ENCODE results near the gene ATP5F1C. TPM values are rescaled to one million over a fixed set of nuclear protein-coding genes. Genes with fewer than 3 reads are reported as not detected.

The ATP5F1C gene
- total and polyA plus RNA-seq, 4 donors: 133 to 262 (median 205) TPM

GRCh38 chr10:7804741-7805140, 16.8 kb downstream of the ATP5F1C start:
- Histone ChIP-seq H3K27ac (ENCODE audit: low read depth in 1 of 2, low read length in 2 of 2) (no peak overlapping the region), H3K9ac (ENCODE audit: low read depth in 1 of 2, low read length in 2 of 2) (no peak overlapping the region), H3K9me3 (ENCODE audit: control insufficient read depth in 4 of 4, low read length in 3 of 4) (no peaks in the 10 kb centered on the region), H3K27me3 (ENCODE audit: control insufficient read depth in 4 of 4, insufficient read depth in 4 of 4, low read length in 3 of 4) (no peaks in the 10 kb centered on the region), H3K36me3 (ENCODE audit: control insufficient read depth in 4 of 4, insufficient read depth in 3 of 4, low read depth in 1 of 4, low read length in 3 of 4) (peaks cover 11 to 69% (median 61%) of the 10 kb centered on the region in 4 donors), H3K4me1 (ENCODE audit: control insufficient read depth in 4 of 4, insufficient read depth in 4 of 4, low read length in 3 of 4) (no peaks in the 10 kb centered on the region), H3K4me3 (ENCODE audit: low read depth in 1 of 3, low read length in 3 of 3) (no peak overlapping the region)
- TF ChIP-seq JUND (IDR thresholded peaks at IDR 0.05) (no peak), EGR1 (IDR thresholded peaks at IDR 0.05; ENCODE audit: low read depth in 2 of 2) (no peak), RAD21 (IDR thresholded peaks at IDR 0.05) (no peak), ATF3 (IDR thresholded peaks at IDR 0.05) (no peak), RXRA (IDR thresholded peaks at IDR 0.05) (no peak), FOXA1 (IDR thresholded peaks at IDR 0.05) (no peak), GABPA (IDR thresholded peaks at IDR 0.05 in 1 of 2, conservative IDR thresholded peaks at IDR 0.05 in 1 of 2) (no peak), SP1 (IDR thresholded peaks at IDR 0.05) (no peak), HNF4A (conservative IDR thresholded peaks at IDR 0.05) (no peak)
- TF ChIP-seq, protein P1, sequence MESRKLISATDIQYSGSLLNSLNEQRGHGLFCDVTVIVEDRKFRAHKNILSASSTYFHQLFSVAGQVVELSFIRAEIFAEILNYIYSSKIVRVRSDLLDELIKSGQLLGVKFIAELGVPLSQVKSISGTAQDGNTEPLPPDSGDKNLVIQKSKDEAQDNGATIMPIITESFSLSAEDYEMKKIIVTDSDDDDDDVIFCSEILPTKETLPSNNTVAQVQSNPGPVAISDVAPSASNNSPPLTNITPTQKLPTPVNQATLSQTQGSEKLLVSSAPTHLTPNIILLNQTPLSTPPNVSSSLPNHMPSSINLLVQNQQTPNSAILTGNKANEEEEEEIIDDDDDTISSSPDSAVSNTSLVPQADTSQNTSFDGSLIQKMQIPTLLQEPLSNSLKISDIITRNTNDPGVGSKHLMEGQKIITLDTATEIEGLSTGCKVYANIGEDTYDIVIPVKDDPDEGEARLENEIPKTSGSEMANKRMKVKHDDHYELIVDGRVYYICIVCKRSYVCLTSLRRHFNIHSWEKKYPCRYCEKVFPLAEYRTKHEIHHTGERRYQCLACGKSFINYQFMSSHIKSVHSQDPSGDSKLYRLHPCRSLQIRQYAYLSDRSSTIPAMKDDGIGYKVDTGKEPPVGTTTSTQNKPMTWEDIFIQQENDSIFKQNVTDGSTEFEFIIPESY (IDR thresholded peaks at IDR 0.05): no peak
- TF ChIP-seq, protein P2, sequence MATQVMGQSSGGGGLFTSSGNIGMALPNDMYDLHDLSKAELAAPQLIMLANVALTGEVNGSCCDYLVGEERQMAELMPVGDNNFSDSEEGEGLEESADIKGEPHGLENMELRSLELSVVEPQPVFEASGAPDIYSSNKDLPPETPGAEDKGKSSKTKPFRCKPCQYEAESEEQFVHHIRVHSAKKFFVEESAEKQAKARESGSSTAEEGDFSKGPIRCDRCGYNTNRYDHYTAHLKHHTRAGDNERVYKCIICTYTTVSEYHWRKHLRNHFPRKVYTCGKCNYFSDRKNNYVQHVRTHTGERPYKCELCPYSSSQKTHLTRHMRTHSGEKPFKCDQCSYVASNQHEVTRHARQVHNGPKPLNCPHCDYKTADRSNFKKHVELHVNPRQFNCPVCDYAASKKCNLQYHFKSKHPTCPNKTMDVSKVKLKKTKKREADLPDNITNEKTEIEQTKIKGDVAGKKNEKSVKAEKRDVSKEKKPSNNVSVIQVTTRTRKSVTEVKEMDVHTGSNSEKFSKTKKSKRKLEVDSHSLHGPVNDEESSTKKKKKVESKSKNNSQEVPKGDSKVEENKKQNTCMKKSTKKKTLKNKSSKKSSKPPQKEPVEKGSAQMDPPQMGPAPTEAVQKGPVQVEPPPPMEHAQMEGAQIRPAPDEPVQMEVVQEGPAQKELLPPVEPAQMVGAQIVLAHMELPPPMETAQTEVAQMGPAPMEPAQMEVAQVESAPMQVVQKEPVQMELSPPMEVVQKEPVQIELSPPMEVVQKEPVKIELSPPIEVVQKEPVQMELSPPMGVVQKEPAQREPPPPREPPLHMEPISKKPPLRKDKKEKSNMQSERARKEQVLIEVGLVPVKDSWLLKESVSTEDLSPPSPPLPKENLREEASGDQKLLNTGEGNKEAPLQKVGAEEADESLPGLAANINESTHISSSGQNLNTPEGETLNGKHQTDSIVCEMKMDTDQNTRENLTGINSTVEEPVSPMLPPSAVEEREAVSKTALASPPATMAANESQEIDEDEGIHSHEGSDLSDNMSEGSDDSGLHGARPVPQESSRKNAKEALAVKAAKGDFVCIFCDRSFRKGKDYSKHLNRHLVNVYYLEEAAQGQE (IDR thresholded peaks at IDR 0.05): no peak
- WGBS: 49% methylated on average over 2 of the region's 2 CpGs
- no peak for DNase-seq (ENCODE audit: low spot score)

DNA sequence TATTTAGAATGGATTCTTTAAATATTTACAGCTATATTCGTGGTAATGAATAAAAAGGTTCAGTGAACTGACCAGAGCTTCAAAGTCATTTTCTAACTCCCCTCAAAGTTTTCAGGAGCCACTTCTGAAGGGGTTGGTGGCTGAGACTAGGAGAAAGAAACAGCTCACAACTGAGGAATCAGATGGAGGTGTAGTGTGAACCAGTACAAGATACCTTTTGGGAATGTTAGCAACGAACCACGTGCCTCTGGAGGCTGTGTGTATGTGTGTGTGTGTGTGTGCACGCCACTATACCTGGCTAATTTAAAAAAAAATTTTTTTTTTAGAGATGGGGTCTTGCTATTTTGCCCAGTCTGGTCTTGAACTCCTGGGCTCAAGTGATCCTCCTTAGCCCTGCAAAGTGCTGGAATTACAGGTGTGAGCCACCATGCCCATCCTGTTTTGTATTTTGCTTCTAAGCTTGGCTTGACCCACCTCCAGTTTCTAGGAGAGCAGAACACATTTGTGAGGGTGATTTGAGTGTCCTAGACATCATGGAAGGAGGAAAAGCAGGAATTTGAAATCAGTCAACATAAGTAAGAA, 20.8 kb downstream of the ATP5F1C start:
- Histone ChIP-seq H3K9ac (ENCODE audit: low read depth in 1 of 2, low read length in 2 of 2) (no peak overlapping the region), H3K9me3 (ENCODE audit: control insufficient read depth in 4 of 4, low read length in 3 of 4) (no peaks in the 10 kb centered on the region), H3K4me3 (ENCODE audit: low read depth in 1 of 3, low read length in 3 of 3) (no peak overlapping the region), H3K36me3 (ENCODE audit: control insufficient read depth in 4 of 4, insufficient read depth in 3 of 4, low read depth in 1 of 4, low read length in 3 of 4) (peaks cover 7 to 32% (median 27%) of the 10 kb centered on the region in 4 donors), H3K4me1 (ENCODE audit: control insufficient read depth in 4 of 4, insufficient read depth in 4 of 4, low read length in 3 of 4) (peaks cover 0 to 3% (median 0%) of the 10 kb centered on the region in 4 donors), H3K27me3 (ENCODE audit: control insufficient read depth in 4 of 4, insufficient read depth in 4 of 4, low read length in 3 of 4) (no peaks in the 10 kb centered on the region), H3K27ac (ENCODE audit: low read depth in 1 of 2, low read length in 2 of 2) (no peak overlapping the region)
- TF ChIP-seq JUND (IDR thresholded peaks at IDR 0.05): no peak
- DNase-seq (ENCODE audit: low spot score): no peak
- 56% methylated on average over 4 of the region's 4 CpGs for WGBS

GRCh38 chr10:7810443-7810842, 22.5 kb downstream of the ATP5F1C start:
- no peak for DNase-seq (ENCODE audit: low spot score)
- Histone ChIP-seq H3K27ac (ENCODE audit: low read depth in 1 of 2, low read length in 2 of 2) (no peak overlapping the region), H3K4me1 (ENCODE audit: control insufficient read depth in 4 of 4, insufficient read depth in 4 of 4, low read length in 3 of 4) (peaks cover 0 to 3% (median 0%) of the 10 kb centered on the region in 4 donors), H3K4me3 (ENCODE audit: low read depth in 1 of 3, low read length in 3 of 3) (no peak overlapping the region), H3K27me3 (ENCODE audit: control insufficient read depth in 4 of 4, insufficient read depth in 4 of 4, low read length in 3 of 4) (no peaks in the 10 kb centered on the region), H3K9me3 (ENCODE audit: control insufficient read depth in 4 of 4, low read length in 3 of 4) (no peaks in the 10 kb centered on the region), H3K36me3 (ENCODE audit: control insufficient read depth in 4 of 4, insufficient read depth in 3 of 4, low read depth in 1 of 4, low read length in 3 of 4) (peaks cover 5 to 18% (median 13%) of the 10 kb centered on the region in 4 donors), H3K9ac (ENCODE audit: low read depth in 1 of 2, low read length in 2 of 2) (no peak overlapping the region)
- WGBS: 88% methylated on average over 7 of the region's 7 CpGs
- TF ChIP-seq YY1 (IDR thresholded peaks at IDR 0.05): no peak
- TF ChIP-seq ATF3 (IDR thresholded peaks at IDR 0.05): no peak
- TF ChIP-seq RXRA (IDR thresholded peaks at IDR 0.05): no peak
- TF ChIP-seq, protein P2 (IDR thresholded peaks at IDR 0.05): no peak
- TF ChIP-seq GABPA (IDR thresholded peaks at IDR 0.05 in 1 of 2, conservative IDR thresholded peaks at IDR 0.05 in 1 of 2): no peak
- no peak for TF ChIP-seq CTCF (IDR thresholded peaks at IDR 0.05; ENCODE audit: low read depth, low read length, missing input control)
- TF ChIP-seq FOXA2 (IDR thresholded peaks at IDR 0.05): no peak
- TF ChIP-seq HNF4G (IDR thresholded peaks at IDR 0.05): no peak
- no peak for TF ChIP-seq TAF1 (conservative IDR thresholded peaks at IDR 0.05)

Data from liver (tissue), 9 donors.